Activated CD4-positive, alpha-beta memory T cell treated with anti-CD3 and anti-CD28 coated beads, Interleukin-2, amount 10 ng/mL, durations not matched to agents 7 days and 5 days (primary cell): ENCODE measurements around the gene ADM. TPM values are rescaled to one million over a fixed set of nuclear protein-coding genes. Genes with fewer than 3 reads are reported as not detected.

Source experiments
- CTCF ChIA-PET: fragments of 350-600 bp; sonication (Branson Sonifier 250); formaldehyde crosslinking; loops from one replicate; lab custom pipeline; 2021; ENCODE audit warnings: antibody characterized with exemption, inconsistent platforms; lab: Charles Lee
- POLR2A ChIA-PET: fragments of 350-600 bp; sonication (Branson Sonifier 250); formaldehyde crosslinking; loops from one replicate; lab custom pipeline; 2021; ENCODE audit warnings: antibody characterized with exemption; lab: Charles Lee
- DNase-seq: peaks from one replicate; pipeline ENCODE4 v3.0.0-alpha.2; 2020
- H3K27ac Mint-ChIP-seq: one replicate; pipeline ENCODE4 v1.8.0; 2021; ENCODE audit warnings: mild to moderate bottlenecking, mixed read lengths
- H3K27me3 Mint-ChIP-seq: one replicate; pipeline ENCODE4 v1.8.0; 2021; ENCODE audit warnings: mixed read lengths
- H3K36me3 Mint-ChIP-seq: one replicate; pipeline ENCODE4 v1.8.0; 2021; ENCODE audit warnings: low read depth, mixed read lengths
- H3K4me1 Mint-ChIP-seq: one replicate; pipeline ENCODE4 v1.8.0; 2021; ENCODE audit warnings: mixed read lengths
- H3K4me3 Mint-ChIP-seq: one replicate; pipeline ENCODE4 v1.8.0; 2021; ENCODE audit warnings: mild to moderate bottlenecking, mixed read lengths
- H3K9me3 Mint-ChIP-seq: one replicate; pipeline ENCODE4 v1.8.0; 2021; ENCODE audit warnings: mixed read lengths
- total RNA-seq, 2 experiments: library from RNA; stranded (reverse); gene quantifications; one replicate each; pipeline ENCODE4 v1.2.3, GENCODE V29; 2021

Gene ADM
- total RNA-seq, 2 experiments from 2014 or later = 12.8 to 14.8 TPM

DNA sequence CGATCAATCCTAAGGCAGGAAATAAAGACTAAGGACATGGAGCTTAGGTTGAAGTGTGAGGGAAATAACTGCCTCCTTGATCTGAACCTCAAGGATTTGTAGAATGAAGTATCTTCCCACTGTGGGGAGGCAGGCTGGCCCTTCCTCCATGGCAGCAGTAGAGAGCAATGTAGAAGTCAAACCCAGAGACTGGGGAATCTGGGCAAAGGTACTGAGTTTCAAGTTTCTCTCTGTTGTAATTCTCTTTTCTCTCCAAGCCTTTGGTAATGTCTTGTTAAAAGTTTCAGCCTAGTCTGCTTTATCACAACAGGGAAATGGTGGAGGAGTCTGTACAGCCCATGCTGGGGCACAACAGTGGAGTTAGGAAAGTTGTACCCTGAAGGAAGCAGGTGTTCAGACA lies 49.5 kb downstream of the ADM start:
- peaks cover 31% of the 10 kb centered on the region for H3K27me3 Mint-ChIP-seq
- DNase-seq = no peak
- ChIA-PET POLR2A (no interaction called here), CTCF (interaction anchor here (0.6 to 2.1 kb wide), 2 partner anchors 12 to 394 kb away, joined by 3 to 7 read pairs; no protein-coding TSS in a partner anchor)
- no peaks in the 10 kb centered on the region for H3K36me3 Mint-ChIP-seq
- H3K9me3 Mint-ChIP-seq = no peaks in the 10 kb centered on the region
- H3K4me1 Mint-ChIP-seq = no peaks in the 10 kb centered on the region
- no peak overlapping the region for H3K4me3 Mint-ChIP-seq
- H3K27ac Mint-ChIP-seq = no peak overlapping the region

- ChIA-PET CTCF (interaction anchor here (2.1 to 2.2 kb wide), 2 partner anchors 11 to 12 kb away, joined by 7 read pairs; no protein-coding TSS in a partner anchor), POLR2A (no interaction called here)
- no peaks in the 10 kb centered on the region for H3K4me1 Mint-ChIP-seq
- H3K27me3 Mint-ChIP-seq = peaks cover 32% of the 10 kb centered on the region
- H3K9me3 Mint-ChIP-seq = no peaks in the 10 kb centered on the region
- no peaks in the 10 kb centered on the region for H3K36me3 Mint-ChIP-seq
- no peak overlapping the region for H3K27ac Mint-ChIP-seq
- H3K4me3 Mint-ChIP-seq = no peak overlapping the region
- DNase-seq = no peak
Observed at GRCh38 chr11:10355257-10355661, 50.4 kb downstream of the ADM start.

DNA sequence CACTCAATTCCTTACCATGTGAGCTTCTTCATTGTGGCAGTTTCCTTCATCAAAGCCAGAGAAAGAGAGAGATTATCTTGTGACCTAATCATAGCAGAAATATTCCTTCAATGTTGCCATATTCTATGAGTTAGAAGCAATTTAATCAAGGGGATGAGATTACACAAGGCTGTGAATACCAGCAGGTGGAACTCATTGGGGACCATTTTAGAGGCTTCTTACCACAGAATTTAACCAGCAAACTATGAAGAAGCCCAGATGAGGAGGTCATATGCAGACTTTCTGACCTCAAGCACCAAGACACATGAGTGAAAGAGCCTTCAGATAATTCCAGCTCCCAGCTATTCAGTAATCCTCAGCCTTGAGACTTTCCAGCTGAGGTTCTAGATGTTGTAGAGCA lies 51.3 kb downstream of the ADM start:
- H3K27me3 Mint-ChIP-seq = peaks cover 32% of the 10 kb centered on the region
- ChIA-PET POLR2A (no interaction called here), CTCF (interaction anchor here (2.2 kb wide), 1 partner anchor 10 kb away, joined by 7 read pairs; no protein-coding TSS in a partner anchor)
- no peaks in the 10 kb centered on the region for H3K4me1 Mint-ChIP-seq
- DNase-seq = no peak
- H3K36me3 Mint-ChIP-seq = no peaks in the 10 kb centered on the region
- no peak overlapping the region for H3K27ac Mint-ChIP-seq
- H3K9me3 Mint-ChIP-seq = no peaks in the 10 kb centered on the region
- H3K4me3 Mint-ChIP-seq = no peak overlapping the region

Other genes with a start within 250 kb of the ADM start
- 1 to 10 TPM; 6.4 to 9.0 TPM for gene SBF2, start 10.9 kb upstream of the ADM start, total RNA-seq
- 10 to 100 TPM; 21.4 to 23.3 TPM for gene AMPD3, start 150.2 kb downstream of the ADM start, total RNA-seq
- gene RNF141, start 236.1 kb downstream of the ADM start, total RNA-seq = 10 to 100 TPM; 12.2 to 12.3 TPM